Nephron progenitor cell (in vitro differentiated cells): ENCODE results near the gene HRG.

Experiments used
- DNase-seq: peaks from one replicate; pipeline ENCODE4 v3.0.0; 2021
- H3K27ac Mint-ChIP-seq: 2 replicates; pipeline ENCODE4 v1.8.0; 2021; ENCODE audit warnings: mild to moderate bottlenecking, moderate library complexity, mixed read lengths
- H3K27me3 Mint-ChIP-seq: 2 replicates; pipeline ENCODE4 v1.8.0; 2021; ENCODE audit warnings: mild to moderate bottlenecking, low read depth, mixed read lengths; ENCODE audit not compliant: poor library complexity
- H3K36me3 Mint-ChIP-seq: 2 replicates; pipeline ENCODE4 v1.8.0; 2021; ENCODE audit warnings: low read depth, mixed read lengths
- H3K4me1 Mint-ChIP-seq: 2 replicates; pipeline ENCODE4 v1.8.0; 2021; ENCODE audit warnings: mixed read lengths
- H3K4me3 Mint-ChIP-seq: 2 replicates; pipeline ENCODE4 v1.8.0; 2021; ENCODE audit warnings: mild to moderate bottlenecking, moderate library complexity, mixed read lengths
- H3K9me3 Mint-ChIP-seq: 2 replicates; pipeline ENCODE4 v1.8.0; 2021; ENCODE audit warnings: mild to moderate bottlenecking, moderate library complexity, mixed read lengths
- CTCF ChIP-seq: fragments of 200-600 bp; sonication (generic); IDR thresholded peaks from 2 replicates; pipeline ENCODE4 v1.5.0; 2021; ENCODE audit warnings: antibody characterized with exemption

The HRG gene

DNA sequence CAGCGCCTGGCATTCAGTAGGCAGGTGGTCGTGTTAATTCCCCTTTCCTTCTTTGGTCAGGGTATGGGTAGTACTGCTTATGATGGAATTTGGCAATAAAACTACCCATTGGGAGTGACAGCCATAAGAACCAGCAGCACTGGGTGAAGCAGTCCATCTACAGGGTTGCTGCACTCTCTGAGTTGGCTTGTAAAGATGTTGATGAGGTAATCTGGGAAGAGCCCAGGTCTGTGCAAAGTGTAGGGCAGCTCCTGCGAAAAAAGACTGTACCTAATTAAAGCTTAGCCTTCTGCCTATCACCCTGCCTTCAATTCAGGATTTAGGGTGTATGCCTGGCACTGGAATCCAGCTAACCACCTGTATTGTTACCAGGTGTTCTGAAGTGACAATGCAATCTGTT is 30.3 kb upstream of the HRG start:
- no peaks in the 10 kb centered on the region for H3K36me3 Mint-ChIP-seq
- H3K4me1 Mint-ChIP-seq = no peaks in the 10 kb centered on the region
- TF ChIP-seq CTCF = no peak
- no peak overlapping the region for H3K4me3 Mint-ChIP-seq
- DNase-seq = no peak
- H3K9me3 Mint-ChIP-seq = no peaks in the 10 kb centered on the region
- peaks cover 21% of the 10 kb centered on the region for H3K27me3 Mint-ChIP-seq
- no peak overlapping the region for H3K27ac Mint-ChIP-seq

GRCh38 chr3:186636536-186636935 is 29.3 kb upstream of the HRG start:
- no peaks in the 10 kb centered on the region for H3K9me3 Mint-ChIP-seq
- H3K4me3 Mint-ChIP-seq = no peak overlapping the region

DNA sequence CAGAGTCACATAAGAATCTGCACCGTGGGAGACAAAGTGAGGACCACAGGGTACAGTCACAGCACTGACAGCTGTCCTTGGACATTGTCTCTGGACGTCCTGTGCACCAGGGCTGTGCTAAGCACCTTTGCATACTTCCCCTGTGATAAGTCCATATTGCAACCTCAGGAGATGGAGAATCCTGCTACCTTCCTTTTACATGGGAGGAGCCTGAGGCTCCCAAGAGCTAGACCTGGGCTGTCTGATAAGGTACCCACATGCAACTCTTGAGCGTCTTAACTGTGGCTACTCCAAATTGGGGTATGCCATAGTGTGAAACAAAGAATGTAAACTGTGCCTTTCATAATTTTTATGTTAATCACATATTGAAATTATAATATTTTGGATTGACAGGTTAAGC is 28.1 kb upstream of the HRG start:
- Mint-ChIP-seq H3K9me3 (no peaks in the 10 kb centered on the region), H3K36me3 (no peaks in the 10 kb centered on the region), H3K4me1 (no peaks in the 10 kb centered on the region), H3K4me3 (no peak overlapping the region), H3K27me3 (peaks cover 24% of the 10 kb centered on the region), H3K27ac (no peak overlapping the region)
- no peak for TF ChIP-seq CTCF
- DNase-seq = no peak

More at GRCh38 chr3:186636536-186636935, 29.3 kb upstream of the HRG start:
- DNase-seq = no peak
- H3K36me3 Mint-ChIP-seq = no peaks in the 10 kb centered on the region
- H3K4me1 Mint-ChIP-seq = no peaks in the 10 kb centered on the region
- H3K27me3 Mint-ChIP-seq = peaks cover 22% of the 10 kb centered on the region
- no peak for TF ChIP-seq CTCF
- H3K27ac Mint-ChIP-seq = no peak overlapping the region

- Mint-ChIP-seq H3K4me3 (no peak overlapping the region), H3K4me1 (no peaks in the 10 kb centered on the region), H3K36me3 (no peaks in the 10 kb centered on the region), H3K9me3 (no peaks in the 10 kb centered on the region), H3K27ac (no peak overlapping the region), H3K27me3 (peaks cover 24% of the 10 kb centered on the region)
- DNase-seq = no peak
- no peak for TF ChIP-seq CTCF
Observed at GRCh38 chr3:186638259-186638658, 27.6 kb upstream of the HRG start.

- Mint-ChIP-seq H3K9me3 (no peaks in the 10 kb centered on the region), H3K27ac (peak within 1 kb of the TSS; percentile 53), H3K4me1 (no peaks in the 10 kb centered on the region), H3K4me3 (no peak within 1 kb of the TSS), H3K36me3 (no peaks in the 10 kb centered on the region), H3K27me3 (peaks cover 28% of the 10 kb centered on the region)
- no peak for TF ChIP-seq CTCF
- DNase-seq = no peak
Observed at GRCh38 chr3:186639778-186640472, 25.9 kb upstream of the HRG start, which contains the start of gene FETUB. FETUB (plus strand) TSS chr3:186640399; CDS start chr3:186640461, 62 bp downstream.

DNA sequence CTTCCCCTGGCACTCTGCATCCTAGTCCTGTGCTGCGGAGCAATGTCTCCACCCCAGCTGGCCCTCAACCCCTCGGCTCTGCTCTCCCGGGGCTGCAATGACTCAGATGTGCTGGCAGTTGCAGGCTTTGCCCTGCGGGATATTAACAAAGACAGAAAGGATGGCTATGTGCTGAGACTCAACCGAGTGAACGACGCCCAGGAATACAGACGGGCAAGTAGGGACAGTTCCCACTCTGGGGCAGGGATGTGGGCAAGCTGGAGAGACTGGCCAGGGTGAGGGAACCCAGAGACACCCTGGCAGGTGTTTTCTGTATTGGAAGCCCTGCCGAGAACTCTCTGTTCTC is 25.4 kb upstream of the HRG start:
- Mint-ChIP-seq H3K27me3 (peaks cover 31% of the 10 kb centered on the region), H3K4me1 (no peaks in the 10 kb centered on the region), H3K36me3 (no peaks in the 10 kb centered on the region), H3K4me3 (no peak overlapping the region), H3K27ac (peak overlapping the region; percentile 53), H3K9me3 (no peaks in the 10 kb centered on the region)
- no peak for DNase-seq
- TF ChIP-seq CTCF = no peak
